NK-92 (cell line): ENCODE measurements around the gene EPS8L3.
"Not testable (repeated sequence)": the region's sequence is repeated elsewhere in the genome, so short reads cannot be mapped to it uniquely, and the experiment has no call there.

ENCODE experiments used
- DNase-seq: peaks from one replicate; lab custom pipeline; 2025; ENCODE audit not compliant: unreplicated experiment; lab: John Stamatoyannopoulos, UW

Gene EPS8L3

DNA sequence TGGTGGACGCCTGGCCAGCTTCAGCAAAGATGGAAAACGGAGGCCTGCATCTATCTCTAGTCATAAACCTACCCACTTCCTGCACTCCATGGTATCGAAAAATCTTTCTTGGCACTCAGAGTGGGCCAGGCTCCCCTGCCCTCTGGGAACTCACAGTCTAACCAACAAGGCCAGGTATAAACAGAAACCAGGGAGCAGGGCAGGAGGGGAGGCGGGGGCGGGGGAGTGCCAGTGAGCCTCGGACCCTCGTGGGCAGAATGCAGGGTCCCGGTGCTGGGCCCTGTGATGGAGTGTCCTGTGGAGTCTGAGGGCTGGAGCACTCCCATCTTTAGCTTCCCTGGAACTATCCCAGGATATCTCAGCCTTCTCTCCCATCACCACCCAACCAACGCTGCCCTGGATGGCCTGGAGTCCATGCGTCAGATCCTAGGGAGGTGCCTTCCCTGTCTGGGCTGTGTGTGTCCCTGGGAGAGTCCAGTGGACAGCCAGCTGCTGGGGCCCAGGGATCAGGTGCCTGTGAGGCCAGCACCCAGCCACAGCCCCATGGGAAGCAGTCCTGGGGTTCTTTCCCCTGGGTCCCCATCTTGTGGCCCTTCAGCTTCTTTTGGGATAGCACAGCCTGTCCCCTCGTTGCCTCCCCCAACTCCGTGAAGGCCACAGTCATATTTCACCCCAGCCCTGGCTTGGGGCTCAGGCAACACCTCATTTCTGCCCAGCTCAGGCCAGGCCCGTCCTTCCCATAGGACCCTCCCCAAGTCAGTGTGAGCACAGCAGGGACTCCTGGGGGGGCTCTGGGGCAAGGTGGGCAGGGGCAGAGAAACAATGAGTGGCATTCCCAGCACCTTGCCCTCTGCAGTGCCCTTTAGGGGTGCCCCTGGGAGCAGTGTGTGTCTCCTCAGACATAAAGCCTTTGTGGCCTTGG lies 1.1 kb upstream of the EPS8L3 start:
- DNase-seq = no peak

DNA sequence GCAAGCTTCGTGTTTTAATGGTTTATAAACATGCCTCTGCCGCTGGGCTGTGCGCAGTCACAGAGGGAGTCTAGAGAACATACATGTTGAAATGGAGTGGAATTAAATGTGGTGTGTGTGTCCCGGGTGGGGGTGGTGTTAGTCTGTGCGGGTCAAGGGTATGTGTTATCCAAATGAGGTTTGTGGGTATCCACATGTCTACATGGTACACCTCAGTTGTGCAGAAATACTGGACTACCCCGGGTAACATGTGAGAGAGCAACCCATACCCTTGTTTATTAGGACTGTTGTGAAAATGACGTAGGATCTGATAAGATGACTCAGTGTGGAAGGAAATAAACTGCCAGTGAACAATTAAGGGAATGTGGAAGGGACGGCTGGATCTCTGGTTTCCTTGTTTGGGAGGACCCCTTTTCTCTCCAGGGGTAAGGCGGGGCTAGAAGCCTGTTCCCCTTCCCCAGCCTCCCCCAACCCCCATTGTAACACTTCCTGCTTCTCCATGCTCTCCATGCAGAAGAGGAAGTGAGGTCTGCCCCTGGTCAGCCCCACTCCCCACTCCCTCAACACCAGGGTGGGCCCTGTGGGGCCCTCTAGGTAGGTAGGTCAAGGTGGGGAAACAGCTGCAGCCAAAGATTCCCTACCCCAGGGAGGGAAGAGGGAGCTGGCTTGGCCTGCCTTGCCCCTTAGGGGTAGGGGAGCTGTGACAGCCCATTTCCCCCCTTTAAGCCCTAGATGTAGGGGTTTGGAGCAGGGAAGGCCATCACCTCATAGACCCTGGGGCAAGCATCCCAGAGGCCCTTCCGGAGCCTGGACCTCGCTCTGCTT lies 690 bp downstream of the EPS8L3 start:
- no peak for DNase-seq

DNA sequence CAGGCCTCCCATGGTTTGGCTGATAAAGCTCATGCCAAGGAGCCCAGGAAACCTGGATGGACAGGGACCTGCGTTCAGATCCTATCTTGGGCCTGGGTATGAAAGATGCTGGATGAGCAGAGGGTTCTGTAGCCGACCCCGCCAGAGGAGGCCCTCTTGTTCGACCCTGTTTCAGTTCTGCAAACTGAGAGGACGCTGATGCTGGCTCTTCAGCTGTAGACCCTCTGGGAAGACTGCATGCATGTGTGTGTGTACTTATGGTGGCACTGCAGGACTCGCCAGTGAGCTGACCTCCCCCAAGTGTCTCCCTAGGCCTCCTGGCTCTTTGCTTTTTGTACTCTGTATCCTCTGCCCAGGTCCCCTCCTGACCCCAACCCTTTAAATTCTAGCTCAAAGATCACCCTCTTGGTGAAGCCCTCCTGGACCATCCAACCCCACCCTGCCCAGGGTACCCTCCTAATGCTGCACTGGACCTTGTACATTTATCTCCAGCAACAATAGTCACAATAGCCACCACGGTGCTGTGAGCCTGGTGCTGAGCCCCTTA lies 1.6 kb downstream of the EPS8L3 start:
- DNase-seq = no peak

DNA sequence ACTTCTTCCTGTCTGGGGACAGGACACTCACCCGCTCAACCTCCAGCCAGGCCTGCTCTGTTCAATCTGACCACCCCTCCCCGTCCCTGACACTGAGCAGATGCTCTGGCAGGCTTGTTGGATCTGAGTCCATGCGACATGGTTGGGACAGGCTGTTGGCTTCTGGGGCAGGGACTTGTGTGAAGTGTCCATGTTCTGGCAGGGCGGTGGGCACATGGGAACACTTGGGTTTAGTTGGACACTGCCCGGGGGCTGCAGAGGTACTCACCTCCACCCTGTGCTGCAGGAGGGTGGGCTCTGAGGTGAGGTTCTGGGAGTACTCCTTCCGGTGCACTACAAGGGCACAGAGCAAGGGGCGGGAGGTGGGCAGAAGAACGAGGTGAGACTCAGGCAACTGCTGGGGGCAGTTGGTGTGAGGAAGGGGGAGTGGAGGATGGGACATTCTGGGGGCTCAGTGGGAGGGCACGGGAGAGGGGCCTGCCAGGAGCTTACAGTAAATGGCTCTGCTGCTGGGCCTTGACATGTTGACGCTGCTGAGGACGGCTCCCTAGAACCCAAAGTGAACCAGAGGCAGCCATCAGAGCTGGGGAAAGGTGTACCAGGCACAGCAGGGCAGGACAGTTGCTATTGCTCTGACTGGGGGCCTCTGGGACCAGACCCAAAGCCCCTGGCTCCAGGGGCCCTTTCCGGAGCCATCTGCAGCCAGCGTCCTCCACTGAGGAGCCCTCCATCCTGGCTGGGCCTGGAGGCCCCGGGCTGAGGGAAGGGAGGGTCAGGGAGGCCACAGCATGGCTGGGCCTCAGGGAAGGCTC lies 2.3 kb downstream of the EPS8L3 start:
- DNase-seq = no peak

DNA sequence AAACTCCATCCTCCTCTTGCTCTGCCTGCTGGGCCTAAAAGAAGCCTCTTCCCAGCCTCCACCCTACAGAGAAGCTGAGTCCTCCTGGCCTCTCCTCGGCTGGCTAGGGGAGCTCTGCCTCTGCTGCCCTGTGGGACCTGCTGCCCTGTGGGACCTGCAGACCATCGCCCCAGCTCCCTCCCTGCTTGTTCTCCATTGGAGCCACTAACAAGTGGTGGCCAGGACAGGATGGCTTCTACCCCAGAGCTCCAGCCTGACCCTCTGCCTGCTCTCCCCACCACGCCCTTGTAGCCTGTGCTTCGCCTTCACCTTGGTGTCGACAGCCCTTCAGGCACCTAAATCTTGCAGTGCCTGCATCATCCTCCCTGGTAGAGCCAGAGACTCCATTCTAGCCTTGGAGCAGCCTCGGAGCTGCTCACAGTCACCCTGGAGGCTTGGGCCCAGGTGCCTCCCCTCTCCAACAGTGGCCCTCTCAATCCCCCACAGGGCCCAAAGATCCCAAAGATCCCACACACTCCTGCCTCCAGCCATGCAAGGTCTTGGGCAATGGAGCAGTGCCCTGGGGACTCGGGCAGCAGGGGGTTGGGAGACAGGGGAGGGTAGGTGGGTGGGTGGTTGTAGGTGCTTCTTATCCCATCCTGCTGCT lies 3.0 kb downstream of the EPS8L3 start:
- DNase-seq = no peak

DNA sequence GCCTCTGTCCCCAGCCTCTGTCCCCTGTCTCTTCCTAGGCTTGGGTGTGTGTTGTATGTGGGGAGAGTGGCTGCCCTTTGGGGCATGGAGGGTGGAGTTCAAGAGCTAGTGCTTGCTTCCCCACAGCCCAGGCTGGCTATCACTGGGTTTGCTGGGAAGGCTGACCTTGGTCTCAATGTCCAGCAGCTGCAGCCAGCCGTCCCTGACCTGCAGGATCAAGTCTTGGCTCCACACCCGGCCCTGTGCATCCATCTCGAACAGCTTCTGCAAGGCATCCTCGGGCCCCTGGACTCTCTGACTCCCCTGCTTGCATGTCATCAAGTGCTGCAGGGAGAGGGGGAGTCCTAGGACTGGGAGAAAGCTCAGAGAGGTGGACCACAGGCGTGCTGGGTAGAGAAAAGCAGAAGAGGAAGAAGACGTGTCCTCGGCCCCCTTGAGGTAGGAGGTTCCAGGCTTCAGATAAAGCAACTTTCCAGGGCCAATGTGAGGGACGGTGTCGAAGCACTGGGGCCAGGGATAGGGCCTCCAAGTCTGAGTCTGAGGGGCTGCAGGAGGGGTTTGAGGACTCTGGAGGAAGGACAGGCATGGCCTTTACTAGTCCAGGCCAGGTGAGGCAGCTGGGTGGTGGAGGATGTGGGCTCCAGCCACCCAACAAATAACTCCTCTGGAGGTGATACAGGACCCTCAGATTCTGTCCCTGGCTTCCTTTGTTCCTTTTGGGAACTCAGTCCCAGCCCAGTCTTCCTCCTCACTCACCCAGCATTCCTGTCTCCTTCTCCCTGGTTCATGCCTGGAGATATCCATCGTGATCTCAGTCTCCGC lies 4.0 kb downstream of the EPS8L3 start:
- no peak for DNase-seq

DNA sequence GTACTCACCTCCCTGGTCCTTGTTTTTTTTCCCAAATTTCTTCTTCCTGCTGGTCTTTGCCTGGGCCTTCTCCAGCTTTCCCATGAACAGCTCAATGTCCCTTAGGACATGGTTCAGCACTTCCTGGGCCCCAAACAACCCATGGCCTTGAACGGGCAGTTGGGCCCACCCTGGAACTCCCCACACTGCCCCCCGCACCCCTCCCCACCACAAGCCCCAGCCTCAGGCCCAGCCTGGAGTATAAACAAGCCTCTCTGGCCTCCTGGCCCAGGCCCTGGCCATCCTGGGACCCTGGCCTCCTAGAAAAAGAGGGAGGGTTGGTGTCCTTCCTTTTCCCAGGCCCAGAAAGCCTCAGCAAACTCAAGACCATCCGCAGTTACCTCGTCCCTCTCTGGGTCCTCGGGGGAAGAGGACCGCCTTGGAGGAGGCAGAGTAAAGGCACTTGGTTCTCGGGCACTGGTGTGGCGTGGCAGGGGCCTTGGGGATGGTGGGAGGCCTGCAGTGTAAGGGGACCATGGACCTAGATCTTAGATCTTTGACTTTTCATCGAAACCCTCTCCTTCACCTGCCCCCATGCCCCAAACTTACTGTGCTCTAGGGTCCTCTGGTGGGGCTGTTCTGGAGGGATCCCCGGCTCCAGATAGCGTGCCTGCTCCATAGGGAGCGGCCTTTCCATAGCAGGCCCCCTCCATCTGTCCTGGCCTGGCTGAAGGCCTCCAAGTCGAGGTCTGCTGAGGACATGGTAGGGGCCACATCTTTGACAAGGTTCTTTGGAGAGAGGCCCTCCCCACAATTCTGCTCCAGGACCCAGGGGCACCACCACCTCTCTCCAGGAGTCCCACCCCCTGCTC lies 5.6 kb downstream of the EPS8L3 start:
- DNase-seq = no peak

DNA sequence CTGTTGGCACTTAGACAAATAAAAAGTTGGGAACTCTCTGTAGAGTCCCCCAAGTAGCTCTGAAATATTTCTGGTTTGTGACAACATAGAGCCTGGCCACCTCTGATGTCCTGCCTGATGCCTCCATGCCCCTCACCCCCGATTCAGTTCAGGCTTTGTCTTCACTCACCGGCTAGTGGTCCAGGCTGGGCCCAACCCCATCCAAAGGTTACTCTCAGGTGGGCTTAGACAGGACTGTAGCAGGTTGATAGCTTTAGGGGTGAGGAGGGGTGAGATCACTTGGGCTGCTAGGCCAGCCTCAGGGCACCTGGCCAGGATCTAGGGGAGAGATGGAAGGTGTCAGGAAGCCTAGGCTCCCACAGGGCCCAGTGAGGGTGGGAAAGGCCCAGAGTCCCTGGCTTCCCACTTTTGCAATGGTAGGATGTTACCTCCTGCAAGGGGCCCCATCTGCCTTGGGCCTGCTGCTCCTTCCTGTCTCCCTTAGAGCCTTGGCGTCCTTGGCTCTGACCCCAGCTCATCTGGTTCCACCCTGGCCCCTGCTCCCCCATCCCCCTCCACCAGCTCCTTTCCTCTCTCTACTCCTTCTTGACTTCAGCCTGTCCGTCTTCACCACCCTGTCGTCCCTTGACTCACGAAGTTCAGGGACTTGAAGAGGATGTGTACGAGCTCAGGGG lies 6.7 kb downstream of the EPS8L3 start:
- no peak for DNase-seq

DNA sequence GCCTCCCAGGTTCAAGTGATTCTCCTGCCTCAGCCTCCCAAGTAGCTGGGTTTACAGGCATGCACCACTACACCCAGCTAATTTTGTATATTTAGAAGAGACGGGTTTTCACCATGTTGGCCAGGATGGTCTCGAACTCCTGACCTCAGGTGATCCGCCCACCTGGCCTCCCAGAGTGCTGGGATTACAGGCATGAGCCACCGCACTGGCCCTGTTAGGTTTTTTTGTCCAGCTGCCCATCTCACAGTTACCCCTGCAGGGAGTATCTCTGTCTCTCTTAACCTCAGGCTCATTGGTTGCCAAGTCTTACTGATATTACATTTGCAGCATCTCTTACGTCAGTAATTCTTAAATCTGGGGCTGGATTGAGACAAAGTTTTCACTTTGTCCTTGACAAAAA lies 7.4 kb downstream of the EPS8L3 start:
- not testable (repeated sequence) for DNase-seq

DNA sequence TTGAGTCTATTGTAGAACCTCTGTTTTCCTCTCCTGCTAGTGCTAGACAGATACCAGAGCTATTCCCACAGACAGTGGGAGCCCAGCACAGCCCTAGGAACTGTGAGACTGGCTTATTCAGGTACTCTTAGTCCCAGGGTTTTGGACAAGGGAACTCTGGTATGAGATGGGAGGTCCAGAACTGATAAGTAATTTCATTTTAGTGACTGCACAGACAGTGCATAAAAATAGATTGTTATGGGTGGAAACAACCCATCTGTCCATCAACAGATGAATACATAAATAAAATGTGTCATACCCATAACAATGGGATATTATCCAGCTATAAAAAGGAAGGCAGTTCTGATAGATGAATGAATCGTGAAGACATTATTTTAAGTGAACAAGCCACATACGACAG lies 9.0 kb downstream of the EPS8L3 start:
- no peak for DNase-seq

DNA sequence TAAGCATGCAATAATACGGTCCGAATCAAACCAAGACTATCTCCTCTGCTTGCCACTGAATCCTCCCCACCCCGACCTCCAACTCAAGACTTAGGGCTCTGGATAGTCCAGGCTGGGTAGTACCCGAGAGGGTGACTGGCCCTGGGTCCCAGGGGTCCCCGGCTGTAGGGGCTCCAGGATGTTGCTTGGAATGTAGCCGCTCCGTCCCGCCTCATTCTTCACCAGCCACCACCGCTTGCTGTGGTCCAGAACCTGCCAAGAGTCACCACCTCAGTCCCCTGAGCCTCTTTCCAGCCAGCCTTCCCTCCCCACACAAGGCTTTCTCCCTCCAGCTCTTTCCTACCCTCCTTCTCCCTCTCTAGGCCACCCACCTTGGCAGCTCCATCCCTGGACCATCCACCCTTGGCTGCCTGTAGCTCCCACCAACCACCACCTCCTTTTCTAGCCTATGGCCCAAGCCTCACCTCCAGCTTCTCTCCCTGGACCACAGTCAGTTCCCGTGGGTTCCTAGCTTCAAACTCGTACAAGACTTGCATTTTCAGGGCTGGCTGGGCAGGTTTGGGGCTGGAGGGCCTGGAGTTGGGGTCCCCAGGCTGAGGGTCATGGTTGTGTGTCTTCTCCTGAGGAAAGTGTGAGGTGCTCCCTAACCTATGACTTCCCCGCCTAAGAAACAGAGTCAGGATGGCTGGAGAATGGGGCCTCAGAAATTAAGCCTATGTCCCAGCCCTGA lies 12.0 kb downstream of the EPS8L3 start:
- no peak for DNase-seq

DNA sequence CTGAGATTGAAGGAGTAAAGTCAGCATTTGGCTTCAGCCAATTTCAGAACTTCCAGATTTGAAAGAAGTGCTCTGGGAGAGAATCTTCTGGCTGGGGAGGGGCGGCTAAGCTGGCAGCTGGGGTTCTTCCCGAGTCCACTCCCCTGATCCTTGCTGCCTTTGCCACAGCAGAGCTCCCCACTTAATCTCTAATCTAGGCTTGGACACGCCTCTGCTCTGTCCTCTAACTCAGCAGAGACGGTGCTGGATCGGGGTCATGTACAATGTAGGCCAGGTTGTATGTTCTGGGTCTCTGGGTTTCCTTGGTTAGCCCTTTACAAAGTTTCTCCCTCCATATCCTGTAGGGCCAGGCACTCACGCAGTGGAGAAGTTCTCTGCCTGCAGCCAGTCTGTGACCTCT lies 12.8 kb downstream of the EPS8L3 start:
- no peak for DNase-seq

DNA sequence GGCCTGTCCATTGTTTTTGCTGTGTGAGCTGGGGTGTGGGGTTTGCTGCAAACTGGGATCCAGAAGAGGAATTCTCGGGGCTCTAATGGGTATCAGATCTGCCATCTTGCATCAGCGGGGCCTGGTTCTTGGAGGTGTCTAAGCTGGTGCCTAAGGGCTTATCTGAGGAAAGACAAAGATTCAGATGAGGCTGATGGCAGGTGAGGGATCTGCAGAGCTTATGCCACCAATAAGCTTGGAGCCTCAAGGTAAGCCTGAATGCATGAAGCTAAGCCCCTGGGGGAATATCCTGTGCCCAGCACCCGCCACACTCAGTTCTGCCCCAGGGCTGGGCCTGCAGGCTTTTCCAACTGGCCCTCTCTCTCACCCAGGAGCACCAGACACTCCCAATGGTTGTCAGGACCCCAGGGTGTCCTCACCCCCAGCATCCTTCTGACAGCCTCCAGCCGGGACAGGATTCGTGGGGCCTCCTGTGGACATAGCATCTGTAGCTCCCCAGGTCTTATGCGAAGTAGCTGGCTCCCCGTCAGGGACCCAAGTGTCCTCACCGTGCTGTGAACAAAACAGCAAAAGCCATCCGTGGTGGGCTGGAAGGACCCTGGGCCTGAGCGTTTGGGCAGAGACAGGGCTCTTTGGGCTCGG lies 13.4 kb downstream of the EPS8L3 start:
- no peak for DNase-seq

DNA sequence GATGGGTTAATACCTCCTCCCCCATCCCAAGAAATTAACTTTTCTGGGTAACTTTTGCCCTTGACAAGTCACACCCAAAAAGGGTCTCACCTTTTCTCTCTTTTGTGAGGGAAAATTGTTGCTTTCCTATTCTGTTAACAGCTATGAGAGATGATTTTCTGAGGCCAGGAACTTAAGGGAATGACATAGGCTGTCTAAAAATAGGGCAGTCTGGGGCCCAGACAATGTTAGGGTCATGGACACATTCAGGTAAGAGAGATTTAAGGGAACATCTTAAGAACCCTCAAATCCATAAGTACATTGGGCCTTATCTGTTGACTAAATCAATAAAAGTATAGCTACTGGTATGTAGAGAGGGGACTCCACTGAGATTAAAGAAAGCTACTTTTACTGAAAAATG lies 14.5 kb downstream of the EPS8L3 start:
- no peak for DNase-seq

DNA sequence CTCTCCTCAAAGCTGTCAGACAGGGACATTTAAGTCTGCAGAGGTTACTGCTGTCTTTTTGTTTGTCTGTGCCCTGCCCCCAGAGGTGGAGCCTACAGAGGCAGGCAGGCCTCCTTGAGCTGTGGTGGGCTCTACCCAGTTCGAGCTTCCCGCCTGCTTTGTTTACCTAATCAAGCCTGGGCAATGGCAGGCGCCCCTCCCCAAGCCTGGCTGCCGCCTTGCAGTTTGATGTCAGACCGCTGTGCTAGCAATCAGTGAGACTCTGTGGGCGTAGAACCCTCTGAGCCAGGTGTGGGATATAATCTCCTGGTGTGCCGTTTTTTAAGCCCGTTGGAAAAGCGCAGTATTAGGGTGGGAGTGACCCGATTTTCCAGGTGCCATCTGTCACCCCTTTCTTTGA lies 15.4 kb downstream of the EPS8L3 start:
- not testable (repeated sequence) for DNase-seq

DNA sequence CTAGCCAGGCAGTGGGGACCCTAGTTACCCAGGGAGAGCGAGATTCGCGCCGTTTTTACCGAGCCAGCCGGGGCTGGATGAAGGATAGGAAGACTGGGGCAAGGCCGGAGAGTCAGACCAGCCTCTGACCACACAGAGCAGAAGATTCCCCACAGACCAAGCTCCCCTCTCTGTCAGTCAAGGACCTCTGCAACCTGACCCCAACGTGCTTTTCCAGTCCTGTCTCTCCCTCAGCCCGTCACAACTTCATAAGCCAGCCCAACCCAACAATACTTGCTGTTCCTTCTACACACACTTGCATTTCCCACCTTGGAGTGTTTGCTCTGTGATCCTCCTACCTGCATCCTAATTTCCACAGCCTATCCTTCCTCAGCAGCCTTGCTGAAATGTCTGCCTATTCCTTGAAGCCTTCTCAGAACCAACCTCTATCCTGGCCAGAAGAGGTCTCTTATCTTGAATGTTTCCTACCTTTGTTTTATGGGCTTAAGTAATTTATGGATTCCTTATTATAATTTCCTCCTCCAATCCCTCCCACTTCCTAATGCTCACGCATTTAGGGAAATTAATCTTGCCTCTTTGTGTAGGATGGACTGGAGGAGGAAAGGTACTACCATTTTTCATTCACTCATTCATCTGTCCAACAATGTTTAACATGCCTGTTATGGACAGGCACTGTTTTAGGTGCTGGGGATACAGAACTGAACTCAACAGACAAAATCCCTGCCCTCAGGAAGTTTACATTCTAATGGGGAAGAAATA lies 22.9 kb downstream of the EPS8L3 start, which contains the start of gene GSTM3:
Gene GSTM3, minus strand, starts transcription at position 424 of the 759 bp plus-strand sequence. CDS start 751 bp downstream, outside the sequence.
- no peak for DNase-seq
